IPS DF 6.9 (cell line): ENCODE measurements around the gene FMO2.
A peak's percentile ranks its signal among the peaks of the same experiment; 100 is the strongest.

Experiments used
- DNase-seq: peaks from one replicate; pipeline ENCODE4 v3.0.0-alpha.2; 2013; ENCODE audit warnings: low read depth, low spot score
- H3K27ac ChIP-seq: one replicate; pipeline ENCODE4 v1.5.1; 2013; ENCODE audit warnings: low read length, control low read depth
- H3K27me3 ChIP-seq: 2 replicates; pipeline ENCODE4 v1.6.1; 2013; ENCODE audit warnings: mild to moderate bottlenecking, low read length; ENCODE audit not compliant: control insufficient read depth, insufficient read depth
- H3K36me3 ChIP-seq: 2 replicates; pipeline ENCODE4 v1.6.1; 2013; ENCODE audit warnings: low read length; ENCODE audit not compliant: control insufficient read depth, insufficient read depth
- H3K4me1 ChIP-seq: 2 replicates; pipeline ENCODE4 v1.6.1; 2013; ENCODE audit warnings: low read length; ENCODE audit not compliant: control insufficient read depth, insufficient read depth
- H3K4me3 ChIP-seq: 2 replicates; pipeline ENCODE4 v1.5.1; 2013; ENCODE audit warnings: mild to moderate bottlenecking, low read length
- H3K9me3 ChIP-seq: 2 replicates; pipeline ENCODE4 v1.6.1; 2013; ENCODE audit warnings: low read length, inconsistent platforms; ENCODE audit not compliant: control insufficient read depth, insufficient read depth
- WGBS: extraction: QIAGEN DNeasy Blood & Tissue Kit; methylation state at CpG from one replicate; pipeline ENCODE4 v1.1.7; 2013; ENCODE audit warnings: mixed read lengths, missing lambda C conversion rate; ENCODE audit not compliant: insufficient read length, insufficient coverage; 5-methylcytosine and 5-hydroxymethylcytosine counted together

FMO2 gene

GRCh38 chr1:171174560-171175294 lies 10.4 kb upstream of the FMO2 start:
- DNase-seq, result no peak
- no peak overlapping the region for H3K4me3 ChIP-seq
- no peaks in the 10 kb centered on the region for H3K9me3 ChIP-seq
- H3K4me1 ChIP-seq, result no peaks in the 10 kb centered on the region
- no peak overlapping the region for H3K27ac ChIP-seq
- WGBS, result no CpG with 5 or more reads among the region's 1 CpG
- no peaks in the 10 kb centered on the region for H3K36me3 ChIP-seq
- no peaks in the 10 kb centered on the region for H3K27me3 ChIP-seq

GRCh38 chr1:171177261-171177660 lies 7.8 kb upstream of the FMO2 start:
- WGBS, result no CpG with 5 or more reads among the region's 4 CpGs

DNA sequence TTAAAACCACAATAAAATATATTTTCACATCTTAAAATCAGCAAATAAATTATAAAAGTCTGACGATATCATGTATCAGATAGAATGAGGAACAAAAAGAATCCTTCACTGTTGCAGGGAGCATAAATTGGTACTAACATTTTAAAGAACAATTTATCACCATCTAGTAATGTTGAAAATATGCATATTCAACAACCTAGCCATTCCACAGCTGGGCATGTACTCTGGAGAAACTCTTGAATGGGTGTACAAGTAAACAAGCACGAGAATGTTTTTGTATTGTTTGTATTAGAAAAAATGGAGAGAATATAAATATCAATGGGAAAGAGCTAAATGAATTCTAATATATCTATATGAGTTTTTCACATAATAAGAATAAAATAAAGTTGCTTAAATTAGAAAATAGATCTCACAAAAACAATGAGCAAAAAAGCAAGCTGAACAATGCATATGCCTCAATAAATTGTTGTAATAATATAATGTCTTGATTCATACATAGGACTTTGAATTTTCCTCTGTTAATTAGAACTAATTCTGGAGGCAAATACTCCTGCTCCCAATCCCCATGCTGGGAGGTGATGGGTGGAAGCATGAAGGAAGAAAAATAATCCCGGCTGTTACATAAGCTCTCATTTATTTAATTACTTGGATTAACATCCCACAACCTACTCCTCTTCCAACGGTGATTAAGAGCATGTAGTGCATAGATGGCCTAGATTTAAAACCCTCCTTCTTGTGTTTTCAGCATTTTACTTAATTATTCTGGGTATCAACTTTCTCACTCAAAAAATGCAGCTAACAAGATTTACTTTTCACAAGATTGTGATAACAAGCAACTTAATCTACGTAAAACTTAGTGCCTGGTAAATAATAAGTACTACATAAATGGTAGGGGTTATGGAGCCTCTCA lies 5.5 kb upstream of the FMO2 start:
- Histone ChIP-seq H3K27me3 (no peaks in the 10 kb centered on the region), H3K4me3 (no peak overlapping the region), H3K36me3 (no peaks in the 10 kb centered on the region), H3K4me1 (no peaks in the 10 kb centered on the region), H3K27ac (no peak overlapping the region), H3K9me3 (no peaks in the 10 kb centered on the region)
- no peak for DNase-seq
- WGBS, result 0% methylated on average over 1 of the region's 5 CpGs

More at GRCh38 chr1:171177261-171177660, 7.8 kb upstream of the FMO2 start:
- H3K27ac ChIP-seq, result no peak overlapping the region
- no peaks in the 10 kb centered on the region for H3K27me3 ChIP-seq
- H3K9me3 ChIP-seq, result no peaks in the 10 kb centered on the region
- no peaks in the 10 kb centered on the region for H3K4me1 ChIP-seq
- H3K4me3 ChIP-seq, result no peak overlapping the region
- DNase-seq, result no peak
- no peaks in the 10 kb centered on the region for H3K36me3 ChIP-seq

DNA sequence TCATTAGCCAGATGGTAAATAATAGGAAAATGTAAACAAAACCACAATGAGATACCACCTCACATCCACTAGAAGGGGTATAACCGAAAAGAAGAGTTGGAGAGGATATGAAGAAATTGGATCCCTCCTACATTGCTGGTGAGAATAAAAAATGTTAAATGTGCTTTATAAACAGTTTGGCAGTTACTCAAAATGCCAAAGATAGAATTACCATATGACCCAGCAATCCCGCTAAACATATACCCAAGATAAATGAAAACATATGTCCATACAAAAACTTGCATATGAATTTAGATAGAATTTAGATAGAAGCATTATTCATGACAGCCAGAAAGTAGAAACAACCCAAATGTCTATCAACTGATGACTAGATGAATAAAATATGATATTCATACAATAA lies 4.4 kb upstream of the FMO2 start:
- H3K4me3 ChIP-seq, result no peak overlapping the region
- no peaks in the 10 kb centered on the region for H3K9me3 ChIP-seq
- no peak overlapping the region for H3K27ac ChIP-seq
- no peaks in the 10 kb centered on the region for H3K4me1 ChIP-seq
- H3K36me3 ChIP-seq, result no peaks in the 10 kb centered on the region
- no CpG with 5 or more reads among the region's 2 CpGs for WGBS
- no peaks in the 10 kb centered on the region for H3K27me3 ChIP-seq
- DNase-seq, result no peak

DNA sequence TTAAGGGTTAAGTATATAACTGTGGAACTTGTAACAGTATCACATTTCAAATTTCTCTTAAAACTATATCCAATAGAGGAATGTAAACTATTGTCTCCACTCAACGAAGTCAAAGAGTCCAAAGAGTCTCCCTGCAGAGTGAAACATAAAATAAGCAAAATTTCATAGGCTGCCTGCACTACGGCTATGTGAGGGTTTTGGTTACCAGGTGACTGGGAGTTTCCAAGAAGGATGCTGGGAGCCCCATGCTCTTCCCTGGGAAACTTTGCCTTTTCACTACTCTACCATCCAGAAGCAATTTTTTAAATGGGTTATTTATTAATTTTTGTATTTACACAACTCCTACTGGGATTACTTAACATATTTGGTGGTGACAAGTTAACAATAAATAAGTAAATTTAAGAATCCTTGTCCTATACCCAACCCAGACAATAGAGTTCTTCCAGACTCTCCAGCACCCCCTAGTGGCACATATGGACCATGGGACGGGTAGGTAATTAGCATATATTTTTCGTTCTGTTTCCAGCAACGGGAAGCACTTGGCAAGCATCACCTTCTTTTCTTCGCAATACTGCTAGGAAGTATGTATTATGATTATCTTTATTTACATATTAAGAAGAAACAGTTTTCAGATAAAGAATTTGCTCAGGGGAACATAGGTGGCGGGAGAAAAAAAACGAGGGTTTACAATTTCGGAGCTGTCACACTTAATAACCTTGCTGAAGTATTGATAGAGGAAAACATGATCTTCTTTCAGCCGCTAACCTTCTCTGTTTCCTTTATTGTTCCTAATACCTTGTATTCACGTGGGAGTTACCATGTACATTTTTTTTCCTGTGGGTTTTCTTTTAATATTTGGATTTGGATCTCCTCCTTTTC lies 3.5 kb downstream of the FMO2 start:
- no peak overlapping the region for H3K4me3 ChIP-seq
- H3K9me3 ChIP-seq, result no peaks in the 10 kb centered on the region
- no peaks in the 10 kb centered on the region for H3K27me3 ChIP-seq
- DNase-seq, result peak; percentile 57
- H3K27ac ChIP-seq, result no peak overlapping the region
- WGBS, result no CpG with 5 or more reads among the region's 11 CpGs
- no peaks in the 10 kb centered on the region for H3K4me1 ChIP-seq
- no peaks in the 10 kb centered on the region for H3K36me3 ChIP-seq

GRCh38 chr1:171191992-171192391 lies 6.9 kb downstream of the FMO2 start:
- H3K27ac ChIP-seq, result no peak overlapping the region
- H3K4me3 ChIP-seq, result no peak overlapping the region

DNA sequence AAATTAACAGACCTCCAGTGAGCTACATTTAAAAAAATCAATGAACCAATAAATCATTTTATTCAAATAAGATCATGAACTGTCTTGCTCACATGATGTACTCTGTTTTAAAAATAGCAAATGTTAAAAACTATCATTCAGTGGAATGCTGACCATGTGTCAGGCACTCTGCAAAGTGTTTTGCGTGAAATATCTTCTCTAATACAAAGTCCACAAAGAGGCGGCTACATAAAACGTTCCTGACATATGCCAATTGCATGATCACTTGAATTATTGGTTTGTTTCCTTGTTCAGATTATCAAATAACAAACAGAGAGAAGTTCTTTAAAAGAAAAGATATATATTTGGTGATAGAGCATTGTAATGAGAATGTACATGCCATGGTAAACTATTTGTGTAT lies 10.7 kb downstream of the FMO2 start:
- Histone ChIP-seq H3K9me3 (no peaks in the 10 kb centered on the region), H3K36me3 (no peaks in the 10 kb centered on the region), H3K27ac (no peak overlapping the region), H3K4me3 (no peak overlapping the region), H3K27me3 (no peaks in the 10 kb centered on the region), H3K4me1 (no peaks in the 10 kb centered on the region)
- no CpG with 5 or more reads among the region's 3 CpGs for WGBS
- DNase-seq, result no peak

More at GRCh38 chr1:171191992-171192391, 6.9 kb downstream of the FMO2 start:
- no peak for DNase-seq
- Histone ChIP-seq H3K4me1 (no peaks in the 10 kb centered on the region), H3K9me3 (no peaks in the 10 kb centered on the region), H3K27me3 (no peaks in the 10 kb centered on the region), H3K36me3 (no peaks in the 10 kb centered on the region)
- WGBS, result no CpG with 5 or more reads among the region's 1 CpG

DNA sequence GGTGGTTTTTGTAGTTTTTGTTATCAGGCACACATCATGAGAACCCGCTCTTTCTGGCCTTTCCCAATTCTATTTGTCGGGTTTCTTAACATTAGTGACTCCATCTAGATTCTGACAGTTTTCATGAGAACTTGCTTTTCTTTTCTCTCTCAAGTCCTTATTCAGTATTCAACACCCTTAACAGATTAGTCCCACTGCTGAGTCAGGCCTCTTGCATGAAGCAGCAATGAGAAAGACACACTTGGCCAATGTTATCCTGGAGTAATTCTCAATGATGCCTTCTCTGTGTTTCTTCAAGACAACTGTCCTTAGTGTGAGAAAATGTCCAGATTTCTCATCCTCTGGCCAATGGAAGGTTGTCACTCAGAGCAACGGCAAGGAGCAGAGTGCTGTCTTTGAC lies 11.3 kb downstream of the FMO2 start:
- Histone ChIP-seq H3K36me3 (no peaks in the 10 kb centered on the region), H3K27me3 (no peaks in the 10 kb centered on the region), H3K27ac (no peak overlapping the region), H3K4me1 (no peaks in the 10 kb centered on the region), H3K4me3 (no peak overlapping the region), H3K9me3 (no peaks in the 10 kb centered on the region)
- WGBS, result no CpG with 5 or more reads among the region's 3 CpGs
- DNase-seq, result no peak

- H3K27me3 ChIP-seq, result no peaks in the 10 kb centered on the region
- no CpG with 5 or more reads among the region's 3 CpGs for WGBS
Observed at GRCh38 chr1:171198081-171198480, 13.0 kb downstream of the FMO2 start.

DNA sequence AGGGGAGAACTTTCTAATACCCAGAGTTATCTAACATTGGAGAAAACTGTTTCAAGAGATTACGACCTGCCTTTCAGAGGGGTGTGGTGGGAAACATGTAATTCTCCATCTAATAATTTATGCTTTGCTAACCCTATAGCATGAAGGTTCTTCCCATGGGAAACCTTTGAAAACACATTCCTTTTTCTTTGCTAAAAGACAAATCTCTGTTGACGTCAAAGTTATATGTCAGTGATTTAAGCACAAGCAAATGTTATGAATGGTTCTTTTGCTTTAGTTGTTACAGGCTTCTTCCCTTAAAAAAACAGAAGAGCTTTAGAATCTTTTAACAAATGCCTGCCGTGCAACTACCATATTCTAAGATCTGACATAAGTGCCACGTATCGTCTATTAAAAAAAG lies 19.2 kb downstream of the FMO2 start:
- no peaks in the 10 kb centered on the region for H3K4me1 ChIP-seq
- no peaks in the 10 kb centered on the region for H3K36me3 ChIP-seq
- H3K27ac ChIP-seq, result no peak overlapping the region
- WGBS, result no CpG with 5 or more reads among the region's 5 CpGs
- H3K4me3 ChIP-seq, result no peak overlapping the region
- no peak for DNase-seq
- H3K27me3 ChIP-seq, result no peaks in the 10 kb centered on the region
- no peaks in the 10 kb centered on the region for H3K9me3 ChIP-seq

More at GRCh38 chr1:171198081-171198480, 13.0 kb downstream of the FMO2 start:
- no peak for DNase-seq
- H3K9me3 ChIP-seq, result no peaks in the 10 kb centered on the region
- no peak overlapping the region for H3K27ac ChIP-seq
- no peak overlapping the region for H3K4me3 ChIP-seq
- H3K4me1 ChIP-seq, result no peaks in the 10 kb centered on the region
- no peaks in the 10 kb centered on the region for H3K36me3 ChIP-seq
